Upper lobe of left lung (tissue), 6 donors: ENCODE data around the gene GFOD1. TPM values are rescaled to one million over a fixed set of nuclear protein-coding genes. Genes with fewer than 3 reads are reported as not detected.

Source experiments
- ATAC-seq, 2 donors: fragments of 200-7000 bp; cut with Tn5 transposase; one replicate each; pipeline ENCODE4 v1.9.1; 2022; ENCODE audit warnings: mild to moderate bottlenecking in 2 of 2, moderate library complexity in 2 of 2; ENCODE audit not compliant: low FRiP score in 2 of 2
- DNase-seq, 2 donors: peaks; one replicate each; pipeline ENCODE4 v3.0.0-alpha.2; 2019 to 2020
- H3K27ac ChIP-seq, 4 donors: fragments of 200-600 bp; sonication (generic); one replicate each; pipeline ENCODE4 v1.5.1; 2016 to 2019
- H3K27me3 ChIP-seq, 4 donors: fragments of 200-600 bp; sonication (generic); one replicate each; pipeline ENCODE4 v1.5.1; 2017 to 2019
- H3K36me3 ChIP-seq, 4 donors: fragments of 200-600 bp; sonication (generic); one replicate each; pipeline ENCODE4 v1.5.1; 2016 to 2019
- H3K4me1 ChIP-seq, 4 donors: fragments of 200-600 bp; sonication (generic); one replicate each; pipeline ENCODE4 v1.5.1; 2018 to 2019
- H3K4me3 ChIP-seq, 4 donors: fragments of 200-600 bp; sonication (generic); one replicate each; pipeline ENCODE4 v1.5.1; 2017 to 2019; ENCODE audit warnings: mild to moderate bottlenecking in 2 of 4, moderate library complexity in 1 of 4
- H3K9me3 ChIP-seq, 4 donors: fragments of 200-600 bp; sonication (generic); one replicate each; pipeline ENCODE4 v1.5.1; 2018 to 2019
- EP300 ChIP-seq, 4 donors: sonication (generic); formaldehyde crosslinking; IDR thresholded peaks; one replicate each; pipeline ENCODE4 v1.5.1; 2017; ENCODE audit warnings: antibody characterized with exemption in 4 of 4, control low read depth in 2 of 4
- POLR2A ChIP-seq, 4 donors: fragments of 450-650 bp; IDR thresholded peaks; one replicate each; pipeline ENCODE4 v1.5.1; 2016 to 2017; ENCODE audit warnings: antibody characterized with exemption in 4 of 4, mild to moderate bottlenecking in 2 of 4
- POLR2AphosphoS5 ChIP-seq, 2 donors: sonication (generic); formaldehyde crosslinking; IDR thresholded peaks; one replicate each; pipeline ENCODE4 v1.5.1; 2017; ENCODE audit warnings: antibody characterized with exemption in 2 of 2
- WGBS, 2 donors: methylation state at CpG; one replicate each; pipeline ENCODE4 v1.1.5; 2017 to 2018; 5-methylcytosine and 5-hydroxymethylcytosine counted together
- total RNA-seq, 6 donors: library from RNA; depleted of rRNA in 4 of 6; stranded (reverse); fragments of >200 nt in 4 of 6; gene quantifications; one replicate each; pipeline versions ENCODE4 v1.1.0 to v1.2.1, GENCODE V29; 2016 to 2021
- TF ChIP-seq, protein P1 (sequence below), 6 experiments: fragments of 450-650 bp in 4 of 6; fragments of 200-600 bp in 2 of 6; sonication (generic) in 2 of 6; IDR thresholded peaks; one replicate each; pipeline ENCODE4 v1.5.1; 2016 to 2019; ENCODE audit warnings: antibody characterized with exemption in 6 of 6
- donor health status: DM: no; HTN: no; CAD: no; lungs with moderate emphysema.
- donor health status: DM: no; HTN: yes; CAD: no; lungs with severe emphysema.

GFOD1 gene
- total RNA-seq, 6 donors from 2014 or later, result 22.8 to 37.7 (median 25.8) TPM

DNA sequence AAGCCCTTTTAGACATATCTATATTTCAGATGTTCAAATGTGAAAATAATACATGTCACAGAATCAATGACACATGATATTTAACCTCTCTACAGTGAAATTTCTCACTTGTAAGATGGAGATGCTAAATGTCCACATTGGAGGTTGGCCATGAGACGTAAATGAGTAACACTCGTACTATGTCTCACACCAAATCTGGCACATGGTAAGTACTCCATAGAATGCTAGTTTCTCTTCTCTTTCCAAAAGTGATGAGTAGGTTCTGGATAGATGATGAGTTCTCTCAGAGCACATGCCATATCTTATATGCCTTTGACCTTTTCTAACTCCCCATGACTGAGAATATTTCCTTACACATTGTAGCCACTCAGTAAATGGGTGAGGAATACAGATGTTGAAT is 17.7 kb downstream of the GFOD1 start:
- WGBS, 2 donors, result 88 to 92% methylated on average over 2 of the region's 2 CpGs
- TF ChIP-seq POLR2AphosphoS5 (IDR thresholded peaks at IDR 0.05) (no peak), EP300 (IDR thresholded peaks at IDR 0.05) (no peak), POLR2A (IDR thresholded peaks at IDR 0.05) (no peak)
- TF ChIP-seq, protein P1, sequence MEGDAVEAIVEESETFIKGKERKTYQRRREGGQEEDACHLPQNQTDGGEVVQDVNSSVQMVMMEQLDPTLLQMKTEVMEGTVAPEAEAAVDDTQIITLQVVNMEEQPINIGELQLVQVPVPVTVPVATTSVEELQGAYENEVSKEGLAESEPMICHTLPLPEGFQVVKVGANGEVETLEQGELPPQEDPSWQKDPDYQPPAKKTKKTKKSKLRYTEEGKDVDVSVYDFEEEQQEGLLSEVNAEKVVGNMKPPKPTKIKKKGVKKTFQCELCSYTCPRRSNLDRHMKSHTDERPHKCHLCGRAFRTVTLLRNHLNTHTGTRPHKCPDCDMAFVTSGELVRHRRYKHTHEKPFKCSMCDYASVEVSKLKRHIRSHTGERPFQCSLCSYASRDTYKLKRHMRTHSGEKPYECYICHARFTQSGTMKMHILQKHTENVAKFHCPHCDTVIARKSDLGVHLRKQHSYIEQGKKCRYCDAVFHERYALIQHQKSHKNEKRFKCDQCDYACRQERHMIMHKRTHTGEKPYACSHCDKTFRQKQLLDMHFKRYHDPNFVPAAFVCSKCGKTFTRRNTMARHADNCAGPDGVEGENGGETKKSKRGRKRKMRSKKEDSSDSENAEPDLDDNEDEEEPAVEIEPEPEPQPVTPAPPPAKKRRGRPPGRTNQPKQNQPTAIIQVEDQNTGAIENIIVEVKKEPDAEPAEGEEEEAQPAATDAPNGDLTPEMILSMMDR (IDR thresholded peaks at IDR 0.05), result no peak
- ATAC-seq, result no peak

DNA sequence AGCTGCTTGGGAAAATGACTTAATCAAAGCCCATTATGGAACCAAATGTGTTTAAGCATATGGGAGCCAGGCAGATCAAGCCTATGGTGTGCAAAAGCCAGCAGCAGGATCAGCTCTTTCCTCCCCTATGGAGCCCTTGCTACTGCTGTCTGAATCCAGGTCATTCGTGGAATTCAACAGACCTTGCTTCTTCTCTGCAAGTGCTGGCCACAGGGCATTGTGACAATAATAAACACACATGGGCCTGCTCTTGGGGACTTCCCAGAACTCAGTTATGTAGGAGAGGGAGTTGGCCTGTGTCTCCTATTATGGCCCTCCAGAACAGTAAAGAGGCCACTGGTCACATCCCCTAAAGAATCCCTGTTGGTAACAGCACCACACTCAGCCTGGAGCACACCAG is 18.6 kb downstream of the GFOD1 start:
- TF ChIP-seq EP300 (IDR thresholded peaks at IDR 0.05), result no peak
- TF ChIP-seq POLR2A (IDR thresholded peaks at IDR 0.05), result no peak
- TF ChIP-seq, protein P1 (IDR thresholded peaks at IDR 0.05), result no peak
- TF ChIP-seq POLR2AphosphoS5 (IDR thresholded peaks at IDR 0.05), result no peak
- Histone ChIP-seq H3K27me3 (no peaks in the 10 kb centered on the region), H3K9me3 (no peaks in the 10 kb centered on the region), H3K27ac (no peak overlapping the region), H3K4me1 (peaks cover 18 to 29% (median 23%) of the 10 kb centered on the region in 4 donors), H3K36me3 (no peaks in the 10 kb centered on the region), H3K4me3 (no peak overlapping the region)
- ATAC-seq (no peak), DNase-seq (no peak)
- 76 to 100% methylated on average over 1 of the region's 1 CpG for WGBS, 2 donors

More for the DNA sequence above, 17.7 kb downstream of the GFOD1 start:
- peaks cover 18 to 29% (median 25%) of the 10 kb centered on the region in 4 donors for H3K4me1 ChIP-seq
- no peak overlapping the region for H3K27ac ChIP-seq
- no peaks in the 10 kb centered on the region for H3K9me3 ChIP-seq
- DNase-seq, result no peak
- no peak overlapping the region for H3K4me3 ChIP-seq
- no peaks in the 10 kb centered on the region for H3K27me3 ChIP-seq
- no peaks in the 10 kb centered on the region for H3K36me3 ChIP-seq

DNA sequence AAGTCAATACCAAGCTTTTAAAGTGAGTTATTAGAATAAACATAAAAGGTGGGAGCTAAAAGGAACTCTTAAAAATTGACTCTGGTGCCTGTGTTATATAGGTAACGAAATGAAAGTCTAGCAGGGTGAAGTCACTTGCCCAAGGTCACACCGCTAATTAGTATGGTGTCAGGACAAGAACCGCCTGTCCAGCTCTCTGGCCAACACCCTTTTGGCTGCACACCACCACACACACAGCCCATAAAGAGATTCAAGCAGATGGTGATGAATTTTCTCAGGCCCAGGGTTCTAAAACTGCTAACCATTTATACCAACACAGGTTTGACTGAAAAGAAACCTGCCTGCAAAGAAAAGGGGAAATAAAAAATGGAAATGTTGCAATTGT is 20.2 kb downstream of the GFOD1 start:
- no peaks in the 10 kb centered on the region for H3K9me3 ChIP-seq
- no peak overlapping the region for H3K4me3 ChIP-seq
- DNase-seq (no peak), ATAC-seq (peak in 1 of 2 donors; percentile 60)
- no peak for TF ChIP-seq POLR2A (IDR thresholded peaks at IDR 0.05)
- TF ChIP-seq EP300 (IDR thresholded peaks at IDR 0.05), result no peak
- no peak for TF ChIP-seq POLR2AphosphoS5 (IDR thresholded peaks at IDR 0.05)
- TF ChIP-seq, protein P1 (IDR thresholded peaks at IDR 0.05), result no peak
- peaks cover 28 to 40% (median 35%) of the 10 kb centered on the region in 4 donors for H3K4me1 ChIP-seq
- 74 to 84% methylated on average over 3 of the region's 3 CpGs for WGBS, 2 donors
- no peaks in the 10 kb centered on the region for H3K36me3 ChIP-seq
- H3K27ac ChIP-seq, result no peak overlapping the region
- H3K27me3 ChIP-seq, result no peaks in the 10 kb centered on the region

DNA sequence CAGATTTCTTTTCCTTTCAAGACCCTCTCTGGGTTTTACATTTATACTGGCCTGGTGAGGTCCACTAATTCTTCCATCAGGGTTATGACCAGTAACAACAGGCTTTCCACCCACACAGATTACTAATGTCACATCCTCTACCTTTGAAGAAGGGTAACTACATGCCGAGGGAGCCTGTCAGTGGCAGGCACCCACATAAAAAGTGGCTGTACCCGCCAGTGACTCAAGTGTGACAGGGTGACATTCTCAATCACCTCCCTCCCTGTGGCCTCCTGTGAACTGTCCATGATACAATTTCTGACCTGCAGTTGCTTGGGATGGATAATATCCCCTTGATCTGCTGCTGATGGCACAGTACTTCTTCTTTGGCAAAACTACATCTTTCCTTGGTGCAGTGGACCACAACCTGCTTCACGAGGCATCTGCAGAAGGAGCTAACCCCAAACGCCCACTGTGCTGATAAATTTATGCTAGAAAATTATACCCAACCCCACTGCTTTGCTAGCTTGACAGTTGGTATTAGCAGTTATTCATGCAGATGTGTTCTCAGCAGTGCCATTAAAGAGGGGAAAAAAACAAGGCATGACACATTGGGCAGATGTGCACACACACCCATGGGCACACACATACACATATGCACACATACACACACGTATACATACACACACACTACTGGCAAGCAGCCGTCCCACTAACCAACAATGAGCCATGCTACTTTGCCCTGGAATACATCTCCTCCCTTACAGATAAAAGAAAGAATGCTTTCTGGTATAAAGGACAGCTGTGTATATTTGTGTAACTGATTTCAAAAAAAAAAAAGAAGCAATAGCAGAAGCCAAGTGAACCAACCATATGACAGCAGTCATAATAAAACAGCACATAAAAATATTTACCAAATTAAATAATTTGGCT is 20.8 kb downstream of the GFOD1 start:
- peaks cover 34 to 46% (median 40%) of the 10 kb centered on the region in 4 donors for H3K4me1 ChIP-seq

More for the DNA sequence above, 20.8 kb downstream of the GFOD1 start:
- WGBS, 2 donors, result 82 to 83% methylated on average over 6 of the region's 6 CpGs
- Histone ChIP-seq H3K4me3 (no peak overlapping the region), H3K27ac (peak overlapping the region in 1 of 4 donors; percentile 35), H3K9me3 (no peaks in the 10 kb centered on the region), H3K36me3 (no peaks in the 10 kb centered on the region), H3K27me3 (no peaks in the 10 kb centered on the region)
- no peak for DNase-seq
- no peak for ATAC-seq
- TF ChIP-seq EP300 (IDR thresholded peaks at IDR 0.05) (no peak), POLR2AphosphoS5 (IDR thresholded peaks at IDR 0.05) (no peak)
- TF ChIP-seq, protein P1 (IDR thresholded peaks at IDR 0.05), result no peak
